WTC11 (cell line): ENCODE measurements around the gene UAP1L1. TPM values are rescaled to one million over a fixed set of nuclear protein-coding genes. Genes with fewer than 3 reads are reported as not detected.

Experiments used
- ATAC-seq: fragments of 200-7000 bp; cut with Tn5 transposase; 2 replicates; pipeline ENCODE4 v1.10.0; 2021; ENCODE audit warnings: mild to moderate bottlenecking, moderate library complexity
- CTCF ChIA-PET: fragments of 300-600 bp; sonication (Branson Sonifier 250); formaldehyde crosslinking; loops from one replicate; lab custom pipeline; 2021; ENCODE audit warnings: antibody characterized with exemption; lab: Charles Lee
- POLR2A ChIA-PET: fragments of 350-600 bp; sonication (Branson Sonifier 250); formaldehyde crosslinking; loops from one replicate; lab custom pipeline; 2021; ENCODE audit warnings: antibody characterized with exemption; lab: Charles Lee
- DNase-seq: peaks from one replicate; pipeline ENCODE4 v3.0.0; 2021; ENCODE audit warnings: low spot score
- H3K27ac Mint-ChIP-seq: 2 replicates; pipeline ENCODE4 v1.8.0; 2021; ENCODE audit warnings: mixed read lengths
- H3K27me3 Mint-ChIP-seq: 2 replicates; pipeline ENCODE4 v1.8.0; 2021; ENCODE audit warnings: low read depth, mild to moderate bottlenecking, moderate library complexity, mixed read lengths
- H3K36me3 Mint-ChIP-seq: 2 replicates; pipeline ENCODE4 v1.8.0; 2021; ENCODE audit warnings: mixed read lengths
- H3K4me1 Mint-ChIP-seq: 2 replicates; pipeline ENCODE4 v1.8.0; 2022; ENCODE audit warnings: mixed read lengths
- H3K4me3 Mint-ChIP-seq: 2 replicates; pipeline ENCODE4 v1.8.0; 2021; ENCODE audit warnings: mild to moderate bottlenecking, moderate library complexity, mixed read lengths
- H3K9me3 Mint-ChIP-seq: 2 replicates; pipeline ENCODE4 v1.8.0; 2021; ENCODE audit warnings: mixed read lengths
- FOXJ3 ChIP-seq: sonication (generic); formaldehyde crosslinking; IDR thresholded peaks from 2 replicates; pipeline ENCODE4 v1.9.0; 2021; ENCODE audit warnings: missing genetic modification reagents, mild to moderate bottlenecking, borderline replicate concordance
- SMAD3 ChIP-seq: sonication (generic); formaldehyde crosslinking; IDR thresholded peaks from 2 replicates; pipeline ENCODE4 v1.8.0; 2022; ENCODE audit warnings: missing genetic modification reagents, mild to moderate bottlenecking, borderline replicate concordance
- TEAD1 ChIP-seq: sonication (generic); formaldehyde crosslinking; IDR thresholded peaks from 2 replicates; pipeline ENCODE4 v1.8.0; 2022; ENCODE audit warnings: mild to moderate bottlenecking, missing genetic modification reagents
- TEAD4 ChIP-seq: sonication (generic); formaldehyde crosslinking; IDR thresholded peaks from 2 replicates; pipeline ENCODE4 v1.8.0; 2022; ENCODE audit warnings: mild to moderate bottlenecking, missing genetic modification reagents
- ZBTB21 ChIP-seq: sonication (generic); formaldehyde crosslinking; IDR thresholded peaks from 2 replicates; pipeline ENCODE4 v1.8.1; 2023; ENCODE audit warnings: mild to moderate bottlenecking, missing genetic modification reagents, borderline replicate concordance
- ZNF121 ChIP-seq: sonication (generic); formaldehyde crosslinking; IDR thresholded peaks from 2 replicates; pipeline ENCODE4 v1.8.0; 2023; ENCODE audit warnings: missing genetic modification reagents
- ZNF416 ChIP-seq: fragments of 250-450 bp; sonication (Bioruptor Pico); IDR thresholded peaks from 2 replicates; pipeline ENCODE4 v1.9.0; 2021; ENCODE audit warnings: mild to moderate bottlenecking, inconsistent platforms
- total RNA-seq: library from RNA; stranded (reverse); gene quantifications from 3 replicates; pipeline ENCODE4 v1.2.3, GENCODE V29; 2021
- TF ChIP-seq, protein P1 (sequence below): sonication (generic); formaldehyde crosslinking; IDR thresholded peaks from 2 replicates; pipeline ENCODE4 v1.8.1; 2023; ENCODE audit warnings: mild to moderate bottlenecking, missing genetic modification reagents, moderate library complexity
- TF ChIP-seq, protein P2 (sequence below): sonication (generic); formaldehyde crosslinking; IDR thresholded peaks from 2 replicates; pipeline ENCODE4 v1.8.1; 2023; ENCODE audit warnings: mild to moderate bottlenecking, missing genetic modification reagents, moderate library complexity
- TF ChIP-seq, protein P3 (sequence below): fragments of 250-450 bp; sonication (Bioruptor Pico); IDR thresholded peaks from 2 replicates; pipeline ENCODE4 v1.9.0; 2021; ENCODE audit warnings: mild to moderate bottlenecking
- TF ChIP-seq, protein P4 (sequence below): fragments of 250-450 bp; sonication (Bioruptor Pico); IDR thresholded peaks from 2 replicates; pipeline ENCODE4 v2.1.2; 2022; ENCODE audit warnings: mild to moderate bottlenecking, moderate library complexity
- TF ChIP-seq, protein P5 (sequence below): fragments of 250-450 bp; sonication (Bioruptor Pico); IDR thresholded peaks from 2 replicates; pipeline ENCODE4 v1.9.0; 2021; ENCODE audit warnings: mild to moderate bottlenecking, borderline replicate concordance
- TF ChIP-seq, protein P6 (sequence below): fragments of 250-450 bp; sonication (Bioruptor Pico); IDR thresholded peaks from 2 replicates; pipeline ENCODE4 v1.8.0; 2021; ENCODE audit warnings: mild to moderate bottlenecking

The UAP1L1 gene
- total RNA-seq, 1 experiment from 2014 or later = 17.7 TPM

DNA sequence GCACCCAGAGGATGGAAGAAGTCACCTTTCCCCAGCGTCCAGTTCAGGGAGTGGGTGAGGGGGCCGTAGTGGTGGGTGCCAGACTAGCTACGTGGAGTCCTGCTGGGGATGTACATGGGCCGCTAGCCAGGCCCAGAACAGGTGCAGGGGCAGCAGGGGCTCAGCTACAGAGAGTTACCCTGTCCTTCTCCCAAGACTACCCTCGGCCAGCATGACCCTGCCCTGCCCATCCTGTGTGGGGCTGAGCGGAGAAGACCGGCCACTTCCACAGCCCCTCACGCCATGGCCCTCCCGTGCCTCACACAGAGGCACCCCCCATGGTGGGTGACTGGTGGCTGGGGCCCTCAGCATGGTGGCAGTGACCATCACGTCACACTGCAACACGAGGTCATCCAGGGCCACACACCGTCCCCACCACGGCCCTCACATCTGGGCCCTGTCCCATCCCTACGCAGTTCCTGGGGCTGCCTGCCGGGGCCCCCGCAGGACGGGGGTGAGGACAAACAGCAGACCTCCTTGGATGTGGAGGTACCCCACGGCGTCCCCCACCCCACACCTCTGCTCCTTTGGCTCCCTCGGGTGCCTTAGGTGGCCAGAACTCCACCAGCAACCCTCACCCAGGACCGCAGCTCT is 38.2 kb downstream of the UAP1L1 start:
- H3K4me3 Mint-ChIP-seq = peak overlapping the region; percentile 40
- H3K4me1 Mint-ChIP-seq = no peaks in the 10 kb centered on the region
- peaks cover 29% of the 10 kb centered on the region for H3K27me3 Mint-ChIP-seq
- no peak for ATAC-seq
- no peaks in the 10 kb centered on the region for H3K36me3 Mint-ChIP-seq
- DNase-seq = no peak
- peaks cover 8% of the 10 kb centered on the region for H3K9me3 Mint-ChIP-seq
- ChIA-PET POLR2A (interaction anchor here (0.6 to 0.9 kb wide), 2 partner anchors 110 to 337 kb away, joined by 3 read pairs; no protein-coding TSS in a partner anchor), CTCF (interaction anchor here (0.9 to 1.6 kb wide), 9 partner anchors 29 to 121 kb away, joined by 3 to 8 read pairs (median 6); partner anchors contain the start of genes MAN1B1 and RNF224)
- TF ChIP-seq ZNF416 (no peak), SMAD3 (CRISPR knock-in tag) (no peak), ZBTB21 (CRISPR knock-in tag) (no peak), ZNF121 (no peak), FOXJ3 (CRISPR knock-in tag) (no peak), TEAD1 (CRISPR knock-in tag) (no peak), TEAD4 (no peak)
- TF ChIP-seq, protein P1, sequence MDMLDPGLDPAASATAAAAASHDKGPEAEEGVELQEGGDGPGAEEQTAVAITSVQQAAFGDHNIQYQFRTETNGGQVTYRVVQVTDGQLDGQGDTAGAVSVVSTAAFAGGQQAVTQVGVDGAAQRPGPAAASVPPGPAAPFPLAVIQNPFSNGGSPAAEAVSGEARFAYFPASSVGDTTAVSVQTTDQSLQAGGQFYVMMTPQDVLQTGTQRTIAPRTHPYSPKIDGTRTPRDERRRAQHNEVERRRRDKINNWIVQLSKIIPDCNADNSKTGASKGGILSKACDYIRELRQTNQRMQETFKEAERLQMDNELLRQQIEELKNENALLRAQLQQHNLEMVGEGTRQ (CRISPR knock-in tag) = no peak
- TF ChIP-seq, protein P2, sequence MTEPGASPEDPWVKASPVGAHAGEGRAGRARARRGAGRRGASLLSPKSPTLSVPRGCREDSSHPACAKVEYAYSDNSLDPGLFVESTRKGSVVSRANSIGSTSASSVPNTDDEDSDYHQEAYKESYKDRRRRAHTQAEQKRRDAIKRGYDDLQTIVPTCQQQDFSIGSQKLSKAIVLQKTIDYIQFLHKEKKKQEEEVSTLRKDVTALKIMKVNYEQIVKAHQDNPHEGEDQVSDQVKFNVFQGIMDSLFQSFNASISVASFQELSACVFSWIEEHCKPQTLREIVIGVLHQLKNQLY (CRISPR knock-in tag) = no peak
- TF ChIP-seq, protein P3, sequence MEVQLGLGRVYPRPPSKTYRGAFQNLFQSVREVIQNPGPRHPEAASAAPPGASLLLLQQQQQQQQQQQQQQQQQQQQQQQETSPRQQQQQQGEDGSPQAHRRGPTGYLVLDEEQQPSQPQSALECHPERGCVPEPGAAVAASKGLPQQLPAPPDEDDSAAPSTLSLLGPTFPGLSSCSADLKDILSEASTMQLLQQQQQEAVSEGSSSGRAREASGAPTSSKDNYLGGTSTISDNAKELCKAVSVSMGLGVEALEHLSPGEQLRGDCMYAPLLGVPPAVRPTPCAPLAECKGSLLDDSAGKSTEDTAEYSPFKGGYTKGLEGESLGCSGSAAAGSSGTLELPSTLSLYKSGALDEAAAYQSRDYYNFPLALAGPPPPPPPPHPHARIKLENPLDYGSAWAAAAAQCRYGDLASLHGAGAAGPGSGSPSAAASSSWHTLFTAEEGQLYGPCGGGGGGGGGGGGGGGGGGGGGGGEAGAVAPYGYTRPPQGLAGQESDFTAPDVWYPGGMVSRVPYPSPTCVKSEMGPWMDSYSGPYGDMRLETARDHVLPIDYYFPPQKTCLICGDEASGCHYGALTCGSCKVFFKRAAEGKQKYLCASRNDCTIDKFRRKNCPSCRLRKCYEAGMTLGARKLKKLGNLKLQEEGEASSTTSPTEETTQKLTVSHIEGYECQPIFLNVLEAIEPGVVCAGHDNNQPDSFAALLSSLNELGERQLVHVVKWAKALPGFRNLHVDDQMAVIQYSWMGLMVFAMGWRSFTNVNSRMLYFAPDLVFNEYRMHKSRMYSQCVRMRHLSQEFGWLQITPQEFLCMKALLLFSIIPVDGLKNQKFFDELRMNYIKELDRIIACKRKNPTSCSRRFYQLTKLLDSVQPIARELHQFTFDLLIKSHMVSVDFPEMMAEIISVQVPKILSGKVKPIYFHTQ = no peak
- TF ChIP-seq, protein P4, sequence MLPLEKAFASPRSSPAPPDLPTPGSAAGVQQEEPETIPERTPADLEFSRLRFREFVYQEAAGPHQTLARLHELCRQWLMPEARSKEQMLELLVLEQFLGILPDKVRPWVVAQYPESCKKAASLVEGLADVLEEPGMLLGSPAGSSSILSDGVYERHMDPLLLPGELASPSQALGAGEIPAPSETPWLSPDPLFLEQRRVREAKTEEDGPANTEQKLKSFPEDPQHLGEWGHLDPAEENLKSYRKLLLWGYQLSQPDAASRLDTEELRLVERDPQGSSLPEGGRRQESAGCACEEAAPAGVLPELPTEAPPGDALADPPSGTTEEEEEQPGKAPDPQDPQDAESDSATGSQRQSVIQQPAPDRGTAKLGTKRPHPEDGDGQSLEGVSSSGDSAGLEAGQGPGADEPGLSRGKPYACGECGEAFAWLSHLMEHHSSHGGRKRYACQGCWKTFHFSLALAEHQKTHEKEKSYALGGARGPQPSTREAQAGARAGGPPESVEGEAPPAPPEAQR (CRISPR knock-in tag) = no peak
- TF ChIP-seq, protein P5, sequence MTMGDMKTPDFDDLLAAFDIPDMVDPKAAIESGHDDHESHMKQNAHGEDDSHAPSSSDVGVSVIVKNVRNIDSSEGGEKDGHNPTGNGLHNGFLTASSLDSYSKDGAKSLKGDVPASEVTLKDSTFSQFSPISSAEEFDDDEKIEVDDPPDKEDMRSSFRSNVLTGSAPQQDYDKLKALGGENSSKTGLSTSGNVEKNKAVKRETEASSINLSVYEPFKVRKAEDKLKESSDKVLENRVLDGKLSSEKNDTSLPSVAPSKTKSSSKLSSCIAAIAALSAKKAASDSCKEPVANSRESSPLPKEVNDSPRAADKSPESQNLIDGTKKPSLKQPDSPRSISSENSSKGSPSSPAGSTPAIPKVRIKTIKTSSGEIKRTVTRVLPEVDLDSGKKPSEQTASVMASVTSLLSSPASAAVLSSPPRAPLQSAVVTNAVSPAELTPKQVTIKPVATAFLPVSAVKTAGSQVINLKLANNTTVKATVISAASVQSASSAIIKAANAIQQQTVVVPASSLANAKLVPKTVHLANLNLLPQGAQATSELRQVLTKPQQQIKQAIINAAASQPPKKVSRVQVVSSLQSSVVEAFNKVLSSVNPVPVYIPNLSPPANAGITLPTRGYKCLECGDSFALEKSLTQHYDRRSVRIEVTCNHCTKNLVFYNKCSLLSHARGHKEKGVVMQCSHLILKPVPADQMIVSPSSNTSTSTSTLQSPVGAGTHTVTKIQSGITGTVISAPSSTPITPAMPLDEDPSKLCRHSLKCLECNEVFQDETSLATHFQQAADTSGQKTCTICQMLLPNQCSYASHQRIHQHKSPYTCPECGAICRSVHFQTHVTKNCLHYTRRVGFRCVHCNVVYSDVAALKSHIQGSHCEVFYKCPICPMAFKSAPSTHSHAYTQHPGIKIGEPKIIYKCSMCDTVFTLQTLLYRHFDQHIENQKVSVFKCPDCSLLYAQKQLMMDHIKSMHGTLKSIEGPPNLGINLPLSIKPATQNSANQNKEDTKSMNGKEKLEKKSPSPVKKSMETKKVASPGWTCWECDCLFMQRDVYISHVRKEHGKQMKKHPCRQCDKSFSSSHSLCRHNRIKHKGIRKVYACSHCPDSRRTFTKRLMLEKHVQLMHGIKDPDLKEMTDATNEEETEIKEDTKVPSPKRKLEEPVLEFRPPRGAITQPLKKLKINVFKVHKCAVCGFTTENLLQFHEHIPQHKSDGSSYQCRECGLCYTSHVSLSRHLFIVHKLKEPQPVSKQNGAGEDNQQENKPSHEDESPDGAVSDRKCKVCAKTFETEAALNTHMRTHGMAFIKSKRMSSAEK (CRISPR knock-in tag) = no peak
- TF ChIP-seq, protein P6, sequence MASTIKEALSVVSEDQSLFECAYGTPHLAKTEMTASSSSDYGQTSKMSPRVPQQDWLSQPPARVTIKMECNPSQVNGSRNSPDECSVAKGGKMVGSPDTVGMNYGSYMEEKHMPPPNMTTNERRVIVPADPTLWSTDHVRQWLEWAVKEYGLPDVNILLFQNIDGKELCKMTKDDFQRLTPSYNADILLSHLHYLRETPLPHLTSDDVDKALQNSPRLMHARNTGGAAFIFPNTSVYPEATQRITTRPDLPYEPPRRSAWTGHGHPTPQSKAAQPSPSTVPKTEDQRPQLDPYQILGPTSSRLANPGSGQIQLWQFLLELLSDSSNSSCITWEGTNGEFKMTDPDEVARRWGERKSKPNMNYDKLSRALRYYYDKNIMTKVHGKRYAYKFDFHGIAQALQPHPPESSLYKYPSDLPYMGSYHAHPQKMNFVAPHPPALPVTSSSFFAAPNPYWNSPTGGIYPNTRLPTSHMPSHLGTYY = no peak
- H3K27ac Mint-ChIP-seq = no peak overlapping the region
